Measurements from ENCODE around the gene BANF2. TPM values are rescaled to one million over a fixed set of nuclear protein-coding genes. Genes with fewer than 3 reads are reported as not detected.

The BANF2 gene
- total RNA-seq, 4 donors from 2014 or later, result not detected

DNA sequence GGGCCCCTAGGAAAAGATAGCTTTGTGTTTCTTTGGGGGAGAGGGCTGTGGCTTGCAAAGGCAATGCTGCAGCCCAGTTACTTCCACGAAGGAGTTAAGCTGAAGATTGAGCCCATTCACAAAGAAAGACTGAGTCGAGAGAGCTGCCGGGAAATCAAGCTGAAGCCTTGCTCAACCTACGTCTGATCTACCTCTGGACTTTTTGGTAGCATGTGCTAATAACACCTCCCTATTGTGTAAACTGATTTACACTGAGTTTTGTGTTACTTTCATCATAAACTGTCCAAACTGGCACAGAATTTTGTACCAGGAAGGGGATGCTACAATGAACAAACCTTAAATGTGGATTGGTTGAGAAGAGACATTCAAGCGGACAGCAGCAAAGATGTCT is 23.5 kb downstream of the BANF2 start:
- Histone ChIP-seq H3K4me1 (peaks cover 0 to 7% (median 2%) of the 10 kb centered on the region in 4 donors), H3K4me3 (no peak overlapping the region), H3K27ac (no peak overlapping the region), H3K9me3 (no peaks in the 10 kb centered on the region), H3K27me3 (no peaks in the 10 kb centered on the region), H3K36me3 (no peaks in the 10 kb centered on the region)
- TF ChIP-seq POLR2A (IDR thresholded peaks at IDR 0.05), result no peak
- TF ChIP-seq, protein P1, sequence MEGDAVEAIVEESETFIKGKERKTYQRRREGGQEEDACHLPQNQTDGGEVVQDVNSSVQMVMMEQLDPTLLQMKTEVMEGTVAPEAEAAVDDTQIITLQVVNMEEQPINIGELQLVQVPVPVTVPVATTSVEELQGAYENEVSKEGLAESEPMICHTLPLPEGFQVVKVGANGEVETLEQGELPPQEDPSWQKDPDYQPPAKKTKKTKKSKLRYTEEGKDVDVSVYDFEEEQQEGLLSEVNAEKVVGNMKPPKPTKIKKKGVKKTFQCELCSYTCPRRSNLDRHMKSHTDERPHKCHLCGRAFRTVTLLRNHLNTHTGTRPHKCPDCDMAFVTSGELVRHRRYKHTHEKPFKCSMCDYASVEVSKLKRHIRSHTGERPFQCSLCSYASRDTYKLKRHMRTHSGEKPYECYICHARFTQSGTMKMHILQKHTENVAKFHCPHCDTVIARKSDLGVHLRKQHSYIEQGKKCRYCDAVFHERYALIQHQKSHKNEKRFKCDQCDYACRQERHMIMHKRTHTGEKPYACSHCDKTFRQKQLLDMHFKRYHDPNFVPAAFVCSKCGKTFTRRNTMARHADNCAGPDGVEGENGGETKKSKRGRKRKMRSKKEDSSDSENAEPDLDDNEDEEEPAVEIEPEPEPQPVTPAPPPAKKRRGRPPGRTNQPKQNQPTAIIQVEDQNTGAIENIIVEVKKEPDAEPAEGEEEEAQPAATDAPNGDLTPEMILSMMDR (IDR thresholded peaks at IDR 0.05), result no peak
- DNase-seq, result no peak

- no peak for TF ChIP-seq POLR2A (IDR thresholded peaks at IDR 0.05)
- TF ChIP-seq, protein P1 (IDR thresholded peaks at IDR 0.05), result no peak
- Histone ChIP-seq H3K27ac (no peak overlapping the region), H3K4me1 (peaks cover 0 to 7% (median 2%) of the 10 kb centered on the region in 4 donors), H3K9me3 (no peaks in the 10 kb centered on the region), H3K36me3 (no peaks in the 10 kb centered on the region), H3K27me3 (no peaks in the 10 kb centered on the region), H3K4me3 (no peak overlapping the region)
- DNase-seq, result no peak
These were observed 25.5 kb downstream of the BANF2 start for GRCh38 chr20:17725094-17725835.

DNA sequence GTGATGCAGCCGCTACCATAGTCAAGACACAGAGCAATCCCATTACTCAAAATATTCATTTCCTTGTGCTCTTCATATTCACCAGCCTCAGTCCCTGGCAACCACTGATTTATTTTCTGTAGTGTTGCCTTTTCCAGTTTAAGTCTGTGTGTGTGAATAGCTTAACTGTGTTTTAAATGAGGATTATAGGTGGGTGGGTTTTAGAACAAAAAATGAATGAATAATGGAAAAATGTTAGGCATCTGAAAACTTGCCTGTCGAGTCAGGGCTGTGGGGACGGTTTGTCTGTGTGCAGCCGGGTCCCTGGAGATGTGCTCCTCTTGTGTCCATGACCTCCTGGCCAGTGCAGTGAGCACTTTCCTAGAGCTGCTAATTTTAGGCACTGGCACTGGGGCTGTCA is 27.1 kb downstream of the BANF2 start:
- H3K36me3 ChIP-seq, result no peaks in the 10 kb centered on the region
- no peak for DNase-seq
- no peaks in the 10 kb centered on the region for H3K27me3 ChIP-seq
- no peak overlapping the region for H3K27ac ChIP-seq
- no peaks in the 10 kb centered on the region for H3K9me3 ChIP-seq
- H3K4me3 ChIP-seq, result no peak overlapping the region
- H3K4me1 ChIP-seq, result peaks cover 0 to 7% (median under 1%) of the 10 kb centered on the region in 4 donors
- no peak for TF ChIP-seq POLR2A (IDR thresholded peaks at IDR 0.05)

DNA sequence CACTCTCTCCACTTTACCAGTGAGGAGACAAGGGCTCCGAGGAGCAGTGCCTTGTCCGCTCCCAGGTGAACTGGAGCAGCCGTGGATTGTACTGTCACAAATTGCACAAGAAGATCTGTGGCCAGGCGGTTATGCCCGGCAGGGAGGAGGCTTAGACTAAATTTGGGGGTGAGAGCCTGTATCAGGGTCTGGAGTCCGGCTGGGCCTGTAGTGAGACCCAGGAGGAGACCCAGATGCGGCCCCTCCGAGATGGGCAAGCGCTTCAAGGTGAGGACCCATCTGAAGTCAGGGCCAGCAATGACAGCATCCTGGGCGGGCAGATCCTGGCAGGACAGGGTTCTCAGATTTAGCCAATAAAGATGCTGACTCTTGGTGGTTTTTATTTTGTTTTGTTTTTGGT is 27.6 kb downstream of the BANF2 start:
- Histone ChIP-seq H3K27me3 (no peaks in the 10 kb centered on the region), H3K4me1 (peaks cover 0 to 6% (median 0%) of the 10 kb centered on the region in 4 donors), H3K4me3 (no peak overlapping the region), H3K9me3 (no peaks in the 10 kb centered on the region), H3K36me3 (no peaks in the 10 kb centered on the region), H3K27ac (no peak overlapping the region)
- DNase-seq, result no peak
- TF ChIP-seq, protein P1 (IDR thresholded peaks at IDR 0.05), result no peak
- TF ChIP-seq POLR2A (IDR thresholded peaks at IDR 0.05), result no peak

- Histone ChIP-seq H3K4me1 (no peaks in the 10 kb centered on the region), H3K36me3 (no peaks in the 10 kb centered on the region), H3K4me3 (no peak overlapping the region), H3K27ac (no peak overlapping the region), H3K27me3 (no peaks in the 10 kb centered on the region), H3K9me3 (no peaks in the 10 kb centered on the region)
- no peak for DNase-seq
- TF ChIP-seq, protein P1 (IDR thresholded peaks at IDR 0.05), result no peak
- no peak for TF ChIP-seq POLR2A (IDR thresholded peaks at IDR 0.05)
These were observed 28.3 kb downstream of the BANF2 start for GRCh38 chr20:17728074-17728473.

- H3K36me3 ChIP-seq, result no peaks in the 10 kb centered on the region
- H3K27me3 ChIP-seq, result no peaks in the 10 kb centered on the region
- no peak overlapping the region for H3K27ac ChIP-seq
- peaks cover 0 to 14% (median 0%) of the 10 kb centered on the region in 4 donors for H3K4me1 ChIP-seq
- no peak for TF ChIP-seq POLR2A (IDR thresholded peaks at IDR 0.05)
- TF ChIP-seq, protein P1 (IDR thresholded peaks at IDR 0.05), result no peak
- no peak overlapping the region for H3K4me3 ChIP-seq
- DNase-seq, result no peak
- H3K9me3 ChIP-seq, result no peaks in the 10 kb centered on the region
These were observed 30.3 kb downstream of the BANF2 start for GRCh38 chr20:17730071-17730470.
